HG03460 (cell line): ENCODE results near the gene ANKRD39.

Experiments
- ATAC-seq: cut with Tn5 transposase; IDR thresholded peaks from one replicate; pipeline ENCODE4 v1.9.1; 2021; ENCODE audit not compliant: unreplicated experiment

Gene ANKRD39

DNA sequence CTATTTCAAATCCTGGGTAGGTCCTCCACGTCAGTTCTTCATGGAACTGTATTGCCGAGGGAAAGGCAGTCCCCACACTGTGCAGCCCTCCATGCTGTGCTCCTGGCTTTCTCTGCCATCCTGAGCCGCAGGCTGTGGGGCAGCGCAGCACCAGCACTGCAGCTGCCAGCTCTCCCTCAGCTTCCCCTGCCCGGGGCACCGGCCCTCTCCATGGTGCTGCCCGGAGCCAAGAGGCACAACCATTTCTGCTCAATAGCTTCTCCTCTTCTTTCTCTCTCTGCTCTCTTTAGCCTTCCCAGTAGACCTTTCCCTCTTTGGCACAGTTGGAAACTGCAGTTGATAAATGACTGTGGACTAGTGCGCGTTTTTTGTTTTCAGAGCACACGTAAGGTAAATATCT, 26.1 kb downstream of the ANKRD39 start:
- ATAC-seq = no peak

GRCh38 chr2:96830044-96830562, 27.7 kb downstream of the ANKRD39 start:
- ATAC-seq = no peak

DNA sequence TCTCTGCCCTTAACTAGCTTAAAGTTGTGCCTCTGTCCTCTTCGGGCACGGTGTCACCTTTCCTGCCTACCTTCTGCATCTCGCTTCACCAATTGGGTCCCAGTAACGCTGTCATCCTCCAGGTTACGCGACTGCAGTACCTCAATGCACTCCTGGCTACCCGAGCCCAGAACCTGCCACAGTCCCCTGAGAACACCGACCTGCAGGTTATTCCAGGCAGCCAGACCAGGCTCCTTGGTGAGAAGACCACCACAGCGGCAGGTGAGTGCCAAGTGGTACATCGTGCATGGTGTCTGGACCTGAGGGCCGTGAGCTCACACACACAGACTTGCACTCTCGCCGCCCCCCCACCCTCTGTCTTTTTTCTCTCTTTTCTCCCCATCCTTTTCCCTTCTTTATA, 28.9 kb downstream of the ANKRD39 start:
- no peak for ATAC-seq

DNA sequence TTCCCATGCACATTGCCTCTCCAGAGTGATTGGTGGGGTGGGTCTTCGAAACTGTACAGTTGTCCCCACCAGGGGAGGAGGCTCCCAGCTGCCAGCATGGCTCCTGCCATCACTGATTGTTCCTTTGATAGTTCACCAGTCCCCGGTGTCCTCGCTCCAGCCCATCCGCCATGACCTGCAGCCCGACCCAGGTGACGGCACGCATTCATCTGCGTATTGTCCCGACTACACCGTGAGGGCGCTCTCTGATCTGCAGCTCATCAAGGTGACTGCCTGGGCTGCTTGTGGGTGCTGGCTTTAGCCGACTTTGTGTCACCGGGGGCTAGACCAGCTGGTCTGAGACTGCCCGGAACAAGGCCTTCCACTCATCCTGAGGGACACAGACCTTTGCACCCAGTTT, 29.4 kb downstream of the ANKRD39 start:
- ATAC-seq = no peak

DNA sequence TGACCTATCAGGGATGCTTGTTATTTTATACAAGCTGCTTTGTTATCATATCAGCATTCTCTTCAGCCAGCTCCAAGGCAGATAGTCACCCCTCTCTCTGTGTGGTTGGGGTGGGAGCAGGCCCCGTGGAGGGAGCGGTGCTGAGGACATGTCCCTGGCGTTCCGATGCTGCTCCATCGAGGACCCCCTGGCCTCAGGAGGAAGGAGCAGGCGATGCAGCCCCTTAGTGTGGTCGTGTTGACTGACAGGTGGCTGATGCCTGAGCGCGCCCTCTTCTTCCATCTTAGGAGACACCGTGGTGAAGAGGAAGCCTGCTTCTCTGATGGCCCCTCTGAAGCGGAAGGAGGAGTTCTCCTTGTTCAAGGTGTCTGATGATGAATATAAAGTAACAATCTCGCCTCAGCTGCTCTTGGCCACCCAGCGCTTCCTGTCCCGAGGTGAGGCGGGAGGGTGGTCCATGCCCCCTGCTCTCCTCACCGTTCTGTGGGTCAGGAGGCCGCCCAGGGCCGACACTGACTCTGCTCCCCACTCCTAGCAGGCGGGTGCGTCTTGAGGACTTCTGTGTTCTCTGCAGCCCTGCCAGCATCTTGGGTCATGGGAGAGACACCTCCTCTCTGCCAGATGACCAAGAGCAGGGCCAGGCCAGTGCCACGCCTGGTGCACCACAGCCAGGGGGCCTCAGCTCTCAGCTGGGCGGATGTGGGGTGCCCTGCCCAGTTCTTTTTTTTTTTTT, 31.1 kb downstream of the ANKRD39 start:
- no peak for ATAC-seq

GRCh38 chr2:96825057-96825456, 32.8 kb downstream of the ANKRD39 start:
- no peak for ATAC-seq

GRCh38 chr2:96824079-96824870, 33.5 kb downstream of the ANKRD39 start:
- ATAC-seq = no peak

- ATAC-seq = no peak
These were observed 34.6 kb downstream of the ANKRD39 start for GRCh38 chr2:96823198-96823597.

- no peak for ATAC-seq
These were observed 35.0 kb downstream of the ANKRD39 start for GRCh38 chr2:96822786-96823185.

- no peak for ATAC-seq
These were observed 36.6 kb downstream of the ANKRD39 start for GRCh38 chr2:96821113-96821675.

- no peak for ATAC-seq
These were observed 37.8 kb downstream of the ANKRD39 start for GRCh38 chr2:96819876-96820511.

- no peak for ATAC-seq
These were observed 38.5 kb downstream of the ANKRD39 start for GRCh38 chr2:96819128-96819875.

DNA sequence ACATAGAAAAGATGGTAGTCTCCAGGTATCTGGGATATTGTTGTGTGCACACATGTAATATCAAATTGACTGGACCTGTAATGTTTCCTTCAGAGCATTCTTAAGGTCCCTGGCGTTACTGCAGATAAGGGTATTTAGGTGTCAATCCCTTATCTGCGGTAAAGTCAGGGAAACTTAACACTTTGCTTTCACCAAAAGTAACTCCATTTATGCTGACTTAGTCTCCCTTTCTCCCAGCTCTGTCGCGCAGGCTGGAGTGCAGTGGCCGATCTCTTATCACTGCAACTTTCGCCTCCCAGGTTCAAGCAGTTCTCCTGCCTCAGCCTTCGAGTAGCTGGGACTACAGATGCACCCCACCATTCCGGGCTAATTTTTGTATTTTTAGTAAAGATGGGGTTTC, 39.9 kb downstream of the ANKRD39 start:
- no peak for ATAC-seq

- ATAC-seq = no peak
These were observed 40.7 kb downstream of the ANKRD39 start for GRCh38 chr2:96816836-96817702.

- ATAC-seq = peak; percentile 89
These were observed 41.5 kb downstream of the ANKRD39 start, which contains the start of gene CNNM3 for GRCh38 chr2:96816127-96816835. Gene CNNM3, plus strand, starts transcription at chr2:96816268. Its CDS starts 10 bp downstream, at chr2:96816278.

DNA sequence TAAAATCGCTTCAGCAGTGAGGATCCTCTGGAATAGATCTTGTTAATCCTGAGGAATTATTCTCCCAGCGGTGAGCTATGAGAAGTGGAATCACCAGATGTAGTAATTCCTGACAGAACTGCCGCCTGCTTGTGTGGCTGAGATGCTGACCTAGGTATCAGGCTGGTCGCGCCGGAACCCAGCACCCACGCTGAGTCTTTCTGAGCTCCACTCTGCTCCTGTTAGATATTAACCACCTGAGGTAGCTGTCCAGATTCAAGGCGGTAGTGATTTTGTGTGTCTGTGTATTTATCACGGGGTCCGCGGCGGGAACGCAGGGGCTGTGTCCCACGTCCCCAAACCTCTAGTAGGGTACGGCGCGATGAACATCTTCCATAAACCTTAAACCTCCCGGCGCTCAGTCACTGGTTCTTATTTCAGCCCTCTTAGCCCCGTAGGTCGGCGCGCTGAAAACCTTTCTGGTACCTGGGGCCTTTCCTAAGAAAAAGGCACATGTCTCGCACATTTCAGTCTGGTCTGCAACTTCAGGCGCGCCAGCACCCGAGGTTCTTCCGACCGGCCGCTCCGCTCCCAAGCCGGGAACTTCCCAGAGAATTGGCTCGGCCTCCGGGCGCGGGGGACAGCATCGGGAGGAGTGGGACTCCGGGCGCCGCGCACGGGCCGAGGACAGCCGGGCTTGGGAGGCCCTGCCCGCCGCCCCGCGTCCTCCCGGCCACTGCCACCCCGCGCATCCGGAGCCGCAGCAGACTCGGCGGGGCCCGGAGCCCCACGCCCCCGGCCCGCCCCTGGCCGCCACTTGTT, 42.3 kb downstream of the ANKRD39 start:
- ATAC-seq = peak; percentile 12

- no peak for ATAC-seq
These were observed 44.2 kb downstream of the ANKRD39 start for GRCh38 chr2:96813656-96814055.

GRCh38 chr2:96811917-96812316, 45.9 kb downstream of the ANKRD39 start:
- ATAC-seq = no peak
